LNCAP (cell line): ENCODE measurements around the gene KCNH8.

ENCODE experiments used
- TF ChIP-seq, protein P1 (sequence below): fragments of 450-650 bp; IDR thresholded peaks from 2 replicates; pipeline ENCODE4 v1.5.1; 2017; ENCODE audit warnings: mild to moderate bottlenecking

The KCNH8 gene

DNA sequence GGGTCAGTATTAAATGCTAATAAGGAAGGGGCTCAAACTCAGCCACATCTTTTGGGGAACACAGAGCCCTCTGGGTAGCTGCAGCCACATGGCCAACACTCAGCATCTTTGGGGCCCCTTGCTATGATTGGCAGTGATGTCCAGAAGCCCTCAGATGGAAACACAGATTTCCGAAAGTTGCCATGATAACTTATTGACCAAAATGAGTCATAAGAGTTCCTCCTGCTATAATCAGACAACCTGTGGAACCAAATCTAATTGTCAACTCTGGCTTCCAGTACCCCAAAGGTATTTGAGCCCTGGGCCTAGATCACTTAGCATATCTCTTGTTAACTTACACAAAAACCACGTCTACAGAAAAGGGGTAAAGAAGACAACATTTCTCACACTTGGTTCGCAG lies 392.2 kb downstream of the KCNH8 start:
- TF ChIP-seq, protein P1, sequence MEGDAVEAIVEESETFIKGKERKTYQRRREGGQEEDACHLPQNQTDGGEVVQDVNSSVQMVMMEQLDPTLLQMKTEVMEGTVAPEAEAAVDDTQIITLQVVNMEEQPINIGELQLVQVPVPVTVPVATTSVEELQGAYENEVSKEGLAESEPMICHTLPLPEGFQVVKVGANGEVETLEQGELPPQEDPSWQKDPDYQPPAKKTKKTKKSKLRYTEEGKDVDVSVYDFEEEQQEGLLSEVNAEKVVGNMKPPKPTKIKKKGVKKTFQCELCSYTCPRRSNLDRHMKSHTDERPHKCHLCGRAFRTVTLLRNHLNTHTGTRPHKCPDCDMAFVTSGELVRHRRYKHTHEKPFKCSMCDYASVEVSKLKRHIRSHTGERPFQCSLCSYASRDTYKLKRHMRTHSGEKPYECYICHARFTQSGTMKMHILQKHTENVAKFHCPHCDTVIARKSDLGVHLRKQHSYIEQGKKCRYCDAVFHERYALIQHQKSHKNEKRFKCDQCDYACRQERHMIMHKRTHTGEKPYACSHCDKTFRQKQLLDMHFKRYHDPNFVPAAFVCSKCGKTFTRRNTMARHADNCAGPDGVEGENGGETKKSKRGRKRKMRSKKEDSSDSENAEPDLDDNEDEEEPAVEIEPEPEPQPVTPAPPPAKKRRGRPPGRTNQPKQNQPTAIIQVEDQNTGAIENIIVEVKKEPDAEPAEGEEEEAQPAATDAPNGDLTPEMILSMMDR, result no peak

DNA sequence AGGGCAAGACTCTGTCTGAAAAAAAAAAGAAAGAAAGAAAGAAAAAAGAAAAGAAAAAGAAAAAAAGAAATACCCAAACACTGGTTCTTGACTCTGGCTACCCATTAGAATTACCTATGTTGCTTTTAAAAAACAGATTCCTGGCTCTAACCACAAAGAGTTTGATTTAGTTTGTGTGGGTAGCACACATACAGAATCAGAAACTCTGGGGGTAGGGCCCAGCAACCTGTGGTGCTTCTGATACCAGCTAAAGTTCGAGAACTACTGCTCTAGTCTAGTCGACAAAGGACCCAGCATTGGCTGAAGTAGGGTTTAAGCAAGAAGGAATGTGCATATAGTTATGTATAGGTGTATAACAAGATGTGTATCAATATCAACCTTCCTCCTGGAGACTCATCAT lies 393.0 kb downstream of the KCNH8 start:
- TF ChIP-seq, protein P1, result no peak

DNA sequence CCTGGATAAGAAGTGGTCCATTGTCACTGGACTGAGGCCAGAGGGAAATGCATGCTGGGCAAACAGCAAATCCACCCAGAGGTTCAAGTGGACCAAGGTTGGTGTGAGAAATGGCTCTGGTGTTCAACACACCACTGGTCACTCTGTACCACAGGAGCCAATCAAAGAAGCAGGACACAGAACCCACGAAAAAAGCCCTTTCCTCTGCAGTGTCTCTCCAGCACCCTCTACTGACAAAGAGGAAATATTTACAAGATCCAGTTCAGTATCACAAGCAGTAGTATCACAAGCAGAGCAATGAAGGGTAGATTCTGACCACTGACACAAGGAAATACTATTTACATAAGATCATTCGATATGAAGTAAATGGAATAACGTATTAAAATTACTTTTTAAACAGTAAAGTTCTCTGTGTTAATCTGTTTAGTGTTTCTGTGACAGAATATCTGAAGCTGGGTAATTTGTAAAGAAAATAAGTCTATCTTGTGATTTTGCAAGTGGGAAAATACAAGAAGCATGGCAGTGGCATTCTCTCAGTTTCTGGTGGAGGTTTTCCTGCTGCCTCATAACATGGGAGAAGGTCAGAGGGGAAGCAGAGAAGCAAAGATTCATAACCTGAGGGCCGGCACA lies 395.0 kb downstream of the KCNH8 start:
- TF ChIP-seq, protein P1, result peak; percentile 56; the same call in 1 of the 2 replicates

DNA sequence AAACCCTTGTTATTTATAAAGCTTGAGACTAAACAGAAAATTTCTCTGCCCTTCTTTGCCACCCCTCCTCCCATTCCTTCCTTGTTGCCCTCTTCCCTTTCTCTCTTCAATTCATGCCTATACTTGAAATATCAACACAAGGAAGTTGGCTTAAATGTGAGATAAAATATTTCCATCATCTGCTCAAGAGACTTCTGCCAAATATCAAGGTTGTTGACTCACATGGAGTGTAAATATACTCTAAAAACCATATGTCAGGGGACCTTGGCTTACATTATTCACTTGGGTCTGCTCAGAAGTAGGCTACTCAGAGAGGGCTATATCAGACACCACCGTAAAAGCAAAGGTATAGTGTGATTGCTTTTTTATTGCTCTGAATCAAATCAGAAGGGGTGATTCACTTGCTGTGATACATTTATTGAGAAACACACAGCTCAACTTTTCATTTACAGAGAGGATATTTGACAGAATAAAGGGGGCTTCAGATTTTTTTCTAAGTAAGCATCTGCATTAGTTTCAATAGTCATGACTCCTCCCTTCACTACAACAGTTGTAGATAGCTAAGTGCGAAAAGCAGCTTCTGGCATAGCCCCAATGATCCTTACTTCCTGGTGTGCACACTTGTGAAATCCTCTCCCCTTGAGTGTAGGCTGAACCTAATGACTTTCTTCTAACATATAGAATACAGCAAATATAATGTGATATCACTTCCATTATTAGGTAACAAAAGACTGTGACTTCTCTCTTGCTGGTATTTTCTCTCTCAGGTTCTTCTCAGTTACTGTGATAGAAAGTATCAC lies 399.6 kb downstream of the KCNH8 start:
- TF ChIP-seq, protein P1, result no peak

DNA sequence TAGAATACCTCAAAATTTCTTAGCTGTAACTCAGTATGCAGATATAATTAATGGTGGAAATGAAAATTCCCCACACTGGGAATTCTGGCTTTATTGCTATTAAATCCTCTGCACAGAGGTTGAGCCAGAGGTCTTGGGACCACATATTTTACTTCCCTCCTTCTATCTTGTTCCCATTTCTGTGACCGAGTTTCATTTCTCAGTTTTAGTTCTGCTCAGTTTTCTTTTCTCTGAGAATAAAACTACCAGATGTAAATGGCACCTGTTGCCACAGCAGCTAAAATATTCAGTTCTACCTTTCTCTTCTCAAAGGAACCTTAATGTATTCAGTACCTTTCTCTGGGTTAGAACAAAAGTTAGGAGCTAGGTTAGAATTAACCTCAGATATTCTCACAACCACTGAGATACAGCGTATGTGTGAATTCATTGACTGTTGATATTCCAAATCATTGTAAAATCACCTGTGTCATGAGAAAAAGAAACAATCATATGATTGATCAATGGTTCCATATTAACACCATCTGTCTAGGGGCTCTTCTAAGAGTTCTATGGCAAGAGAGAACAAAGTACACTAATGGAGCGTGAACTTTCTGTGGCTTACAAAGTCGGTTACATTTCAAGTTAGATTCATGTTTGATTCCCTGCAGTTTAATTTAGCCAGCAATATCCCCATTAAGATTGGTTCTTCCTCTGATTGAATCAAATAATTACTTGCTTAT lies 411.6 kb downstream of the KCNH8 start:
- TF ChIP-seq, protein P1, result no peak

DNA sequence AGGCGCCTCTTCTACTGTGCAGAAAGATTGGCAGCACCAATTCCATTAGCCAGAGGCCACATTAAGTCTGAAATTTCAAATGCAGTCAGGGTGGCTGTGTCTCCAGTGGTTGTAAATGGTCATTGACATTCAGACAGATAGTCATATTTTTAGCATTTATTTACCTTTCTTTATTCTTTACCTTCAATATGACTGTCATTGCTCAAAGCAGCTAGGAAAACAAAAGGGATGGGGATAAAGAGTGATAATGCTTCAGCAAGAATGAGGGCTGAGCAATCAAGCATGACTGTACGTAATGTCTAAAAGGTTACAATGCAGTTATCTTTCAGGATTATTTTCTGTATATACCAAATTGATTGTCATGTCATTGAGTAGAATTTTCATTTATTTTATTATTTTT lies 425.3 kb downstream of the KCNH8 start:
- TF ChIP-seq, protein P1, result no peak

DNA sequence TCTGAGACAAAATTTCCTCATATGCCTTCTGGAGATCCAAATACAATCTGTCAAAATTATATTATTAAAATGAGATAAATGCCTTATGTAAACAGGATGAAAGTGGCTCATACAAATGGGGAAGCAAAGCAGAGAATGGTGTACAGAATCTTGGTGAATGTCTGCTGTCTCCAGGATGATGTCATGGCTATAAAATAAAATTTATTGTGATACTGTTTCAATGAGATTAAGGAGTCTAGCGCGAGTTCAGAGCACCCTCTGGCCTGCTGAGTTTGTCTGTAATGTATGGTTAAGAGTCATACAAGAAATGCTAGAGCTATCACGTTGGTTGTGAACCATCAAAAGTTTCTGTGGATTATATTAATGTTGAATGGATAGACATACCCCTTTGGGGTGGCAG lies 426.0 kb downstream of the KCNH8 start:
- TF ChIP-seq, protein P1, result no peak
